IPS-NIHi7 (cell line): ENCODE measurements around the gene CAV3.

Experiments used
- DNase-seq: peaks from one replicate; pipeline ENCODE4 v3.0.0; 2012; ENCODE audit warnings: mixed read lengths; ENCODE audit errors: extremely low spot score

CAV3 gene

GRCh38 chr3:8761866-8762265, 28.3 kb downstream of the CAV3 start:
- DNase-seq = no peak

GRCh38 chr3:8762607-8763377, 29.2 kb downstream of the CAV3 start:
- no peak for DNase-seq

- no peak for DNase-seq
Observed at GRCh38 chr3:8764528-8764927, 30.9 kb downstream of the CAV3 start.

- DNase-seq = no peak
Observed at GRCh38 chr3:8765528-8765927, 31.9 kb downstream of the CAV3 start.

- DNase-seq = no peak
Observed at GRCh38 chr3:8766148-8766547, 32.5 kb downstream of the CAV3 start.

- no peak for DNase-seq
Observed at GRCh38 chr3:8767256-8767666, 33.7 kb downstream of the CAV3 start.

- DNase-seq = peak; percentile 79
Observed at GRCh38 chr3:8767667-8768363, 34.2 kb downstream of the CAV3 start.

GRCh38 chr3:8768364-8769087, 34.9 kb downstream of the CAV3 start:
- no peak for DNase-seq

GRCh38 chr3:8769088-8769822, 35.7 kb downstream of the CAV3 start, which contains the start of gene OXTR:
Gene OXTR (minus strand): TSS chr3:8769613. CDS start chr3:8768187, 1,426 bp downstream.
- peak; percentile 95 for DNase-seq

- no peak for DNase-seq
Observed at GRCh38 chr3:8773941-8774542, 40.4 kb downstream of the CAV3 start.

GRCh38 chr3:8775181-8775580, 41.6 kb downstream of the CAV3 start:
- DNase-seq = no peak

GRCh38 chr3:8775602-8776001, 42.0 kb downstream of the CAV3 start:
- DNase-seq = no peak

- DNase-seq = no peak
Observed at GRCh38 chr3:8776406-8776805, 42.8 kb downstream of the CAV3 start.

GRCh38 chr3:8777201-8777977, 43.8 kb downstream of the CAV3 start:
- DNase-seq = no peak

GRCh38 chr3:8777978-8778267, 44.3 kb downstream of the CAV3 start:
- DNase-seq = no peak

GRCh38 chr3:8778475-8778874, 44.9 kb downstream of the CAV3 start:
- no peak for DNase-seq

GRCh38 chr3:8780279-8780678, 46.7 kb downstream of the CAV3 start:
- DNase-seq = no peak

GRCh38 chr3:8784676-8785435, 51.3 kb downstream of the CAV3 start:
- DNase-seq = peak; percentile 14

- DNase-seq = no peak
Observed at GRCh38 chr3:8790529-8790928, 56.9 kb downstream of the CAV3 start.

GRCh38 chr3:8793242-8793641, 59.6 kb downstream of the CAV3 start:
- DNase-seq = peak; percentile 10
